GM21515 (cell line): ENCODE results near the gene LRRC37B.
"Not testable (repeated sequence)": the region's sequence is repeated elsewhere in the genome, so short reads cannot be mapped to it uniquely, and the experiment has no call there.

Source experiments
- ATAC-seq: cut with Tn5 transposase; IDR thresholded peaks from one replicate; pipeline ENCODE4 v1.9.1; 2021; ENCODE audit not compliant: unreplicated experiment

LRRC37B gene

DNA sequence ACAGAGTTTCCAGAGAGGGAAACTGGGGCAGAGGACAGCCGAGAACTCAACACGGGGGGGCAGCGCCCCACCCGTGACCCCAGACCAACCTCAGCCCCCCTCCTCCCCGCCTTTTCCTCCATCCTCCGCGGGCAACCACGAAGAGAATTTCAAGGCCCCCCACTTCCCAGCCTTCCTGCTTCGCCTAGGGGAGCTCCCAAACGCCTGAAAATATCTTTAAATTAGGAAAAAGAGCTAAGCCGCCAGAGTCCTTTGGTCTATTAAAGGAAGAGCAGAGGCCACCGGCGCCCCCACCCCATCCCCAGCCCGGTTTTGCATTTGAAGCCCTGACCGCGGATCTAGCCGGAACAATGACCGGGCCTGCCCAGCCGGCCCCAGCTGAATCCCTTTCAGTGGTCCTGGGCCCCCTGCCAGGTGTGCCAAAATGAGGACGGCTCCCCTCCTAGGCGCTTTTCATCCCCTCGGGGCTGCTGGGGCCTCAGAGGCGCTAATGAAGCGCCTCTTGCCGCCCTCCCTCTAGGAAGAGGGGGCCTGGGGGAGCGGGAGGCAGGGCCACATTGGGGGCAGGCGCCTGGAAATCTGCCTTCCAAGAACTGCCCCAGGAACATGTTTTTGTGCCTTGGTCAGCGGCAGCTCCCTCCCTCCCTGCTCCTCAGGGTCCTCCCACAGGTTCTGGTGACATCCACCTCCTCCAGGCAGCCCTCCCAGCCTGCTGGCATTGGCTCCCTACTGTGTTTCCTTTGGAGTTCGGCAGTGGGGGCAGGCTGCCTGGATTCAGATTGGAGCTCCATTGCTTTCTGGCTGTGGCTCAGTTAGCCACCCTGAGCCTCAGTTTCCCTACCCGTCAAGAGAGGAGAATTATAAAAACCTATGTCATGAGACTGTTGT lies 78.0 kb downstream of the LRRC37B start:
- not testable (repeated sequence) for ATAC-seq

DNA sequence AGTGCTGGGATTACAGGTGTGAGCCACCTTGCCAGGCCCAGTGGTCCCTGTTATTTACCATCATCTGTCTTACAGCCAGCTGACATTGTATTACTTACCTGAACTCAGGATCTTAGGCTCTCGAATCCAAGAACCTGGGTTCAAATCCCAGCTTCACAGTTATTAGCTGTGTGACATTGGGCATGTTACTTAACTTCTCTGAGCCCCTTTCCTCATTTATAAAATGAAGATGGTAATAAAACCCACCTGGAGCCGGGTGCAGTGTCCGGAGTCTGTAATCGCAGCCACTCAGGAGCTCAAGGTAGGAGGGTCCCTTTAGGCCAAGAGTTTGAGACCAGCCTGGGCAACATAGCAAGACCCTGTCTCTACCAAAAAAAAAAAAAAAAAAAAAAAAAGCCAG lies 79.7 kb downstream of the LRRC37B start:
- ATAC-seq = not testable (repeated sequence)

GRCh38 chr17:32092062-32092461 lies 84.9 kb downstream of the LRRC37B start:
- ATAC-seq = not testable (repeated sequence)

DNA sequence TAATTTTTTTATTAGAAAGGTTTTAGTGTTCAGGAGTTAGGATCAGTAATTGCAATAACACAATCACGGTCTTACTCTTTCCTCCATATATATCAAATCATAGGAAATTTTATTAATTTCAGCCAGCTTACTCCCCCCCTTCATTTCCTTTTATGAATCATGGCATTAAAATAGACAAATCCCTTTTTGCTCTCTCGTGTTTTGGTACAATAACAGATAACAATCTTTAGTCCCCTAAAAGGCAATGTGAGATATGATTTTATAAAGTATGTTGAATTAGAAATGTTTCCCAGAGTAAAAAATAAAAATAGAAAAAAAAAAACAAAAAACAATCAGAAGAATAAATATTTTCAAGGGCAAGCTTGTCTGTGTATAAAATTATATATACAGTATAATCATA lies 92.5 kb downstream of the LRRC37B start:
- no peak for ATAC-seq

DNA sequence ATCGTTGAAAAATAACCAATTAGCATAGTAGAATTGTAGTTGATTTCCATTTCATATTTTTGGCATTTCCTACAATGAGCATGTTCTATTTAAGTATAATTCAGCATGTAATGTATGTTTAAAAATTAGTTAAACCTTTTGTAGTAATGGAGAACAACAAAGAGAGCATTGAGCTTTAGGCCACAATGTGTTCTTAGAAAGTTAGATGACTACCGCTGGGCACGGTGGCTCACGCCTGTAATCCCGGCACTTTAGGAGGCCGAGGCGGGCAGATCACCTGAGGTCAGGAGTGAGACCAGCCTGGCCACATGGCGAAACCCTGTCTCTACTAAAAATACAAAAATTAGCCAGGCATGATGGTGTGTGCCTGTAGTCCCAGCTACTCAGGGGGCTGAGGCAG lies 93.1 kb downstream of the LRRC37B start:
- ATAC-seq = not testable (repeated sequence)

DNA sequence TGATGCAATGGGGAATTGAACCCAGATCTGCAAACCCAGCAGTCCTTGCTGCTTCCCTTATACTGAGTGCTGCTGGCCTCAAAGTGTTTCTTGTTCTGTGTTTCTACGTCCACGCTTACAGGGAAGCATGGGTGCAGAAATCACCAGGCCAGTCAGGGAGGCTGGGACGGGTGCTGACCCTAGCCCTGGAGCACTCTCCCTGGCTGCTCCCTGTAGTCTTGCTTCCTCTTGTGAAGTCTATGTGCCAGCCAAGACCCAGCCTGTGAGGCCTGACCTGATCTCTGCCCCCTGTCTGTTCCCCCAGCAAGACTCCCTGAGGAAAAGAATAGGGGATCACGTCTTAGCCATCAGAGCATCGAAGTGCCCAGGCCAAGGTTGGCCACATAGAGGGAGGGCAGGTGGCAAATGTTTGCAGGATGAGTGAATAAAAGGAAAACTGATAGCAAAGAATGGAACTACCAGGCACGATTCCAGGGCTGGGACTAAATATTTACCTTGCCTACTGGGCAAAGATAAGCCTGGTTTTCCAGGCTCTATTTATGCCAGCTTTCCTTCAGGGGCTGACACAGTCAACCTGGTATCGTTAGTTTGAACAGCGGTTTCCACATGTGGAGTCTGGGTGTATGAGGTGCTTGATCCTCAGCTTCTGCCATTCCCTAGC lies 93.9 kb downstream of the LRRC37B start:
- no peak for ATAC-seq

- ATAC-seq = no peak
Observed at GRCh38 chr17:32102172-32102571, 95.0 kb downstream of the LRRC37B start.

DNA sequence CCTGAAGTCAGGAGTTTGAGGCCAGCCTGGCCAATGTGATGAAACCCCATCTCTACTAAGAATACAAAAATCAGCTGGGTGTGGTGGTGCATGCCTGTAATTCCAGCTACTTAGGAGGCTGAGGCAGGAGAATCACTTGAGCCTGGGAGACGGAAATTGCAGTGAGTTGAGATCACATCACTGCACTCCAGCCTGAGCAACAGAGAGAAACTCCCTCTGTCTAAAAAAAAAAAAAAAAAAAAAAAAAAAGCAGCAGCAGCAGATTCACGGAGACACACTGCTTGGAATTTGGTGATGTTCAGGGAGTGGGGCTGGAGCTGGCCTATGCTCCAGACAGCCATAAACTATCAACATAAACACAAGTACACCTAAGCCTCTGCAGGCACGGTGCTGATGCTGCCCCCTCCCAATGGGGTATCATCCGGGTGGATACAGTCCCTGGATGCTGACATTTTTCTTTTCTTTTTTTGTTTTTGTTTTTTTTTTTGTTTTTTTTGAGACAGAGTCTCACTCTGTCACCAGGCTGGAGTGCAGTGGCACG lies 95.5 kb downstream of the LRRC37B start:
- no peak for ATAC-seq
